ENCODE measurements around the gene KLF16.

DNA sequence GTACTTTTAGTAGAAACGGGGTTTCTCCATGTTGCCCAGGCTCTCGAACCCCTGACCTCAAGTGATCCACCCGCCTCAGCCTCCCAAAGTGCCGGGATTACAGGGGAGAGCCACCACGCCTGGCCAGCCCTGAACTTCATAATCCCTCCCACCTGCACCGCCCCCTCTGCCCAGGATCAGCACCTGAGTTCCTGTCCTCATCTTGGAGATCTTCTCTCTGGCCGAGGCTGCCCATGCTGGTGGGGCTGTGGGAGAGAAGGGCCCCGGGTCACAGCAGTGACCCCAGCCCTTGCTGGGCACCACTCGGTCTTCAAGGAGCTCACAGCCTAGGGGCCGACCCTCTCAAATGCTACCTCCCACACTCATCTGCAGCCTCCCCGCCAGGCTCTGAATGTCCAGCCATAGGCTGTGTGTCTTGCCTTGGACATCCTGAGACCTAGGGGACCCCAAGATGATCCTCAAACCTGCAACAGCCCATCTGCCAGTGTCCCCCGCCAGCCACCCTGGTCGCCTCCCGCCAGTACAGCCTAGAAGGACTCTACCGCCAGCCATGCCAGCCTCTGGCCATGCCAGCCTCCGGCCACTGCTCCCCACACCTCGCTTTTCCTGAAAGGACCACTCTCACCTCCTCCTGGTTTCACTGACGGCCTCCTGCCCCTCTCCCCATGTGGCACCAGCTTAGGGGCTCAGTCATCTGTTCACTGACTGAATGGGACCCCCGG is 52.8 kb downstream of the KLF16 start:
- TF ChIP-seq, protein P1, sequence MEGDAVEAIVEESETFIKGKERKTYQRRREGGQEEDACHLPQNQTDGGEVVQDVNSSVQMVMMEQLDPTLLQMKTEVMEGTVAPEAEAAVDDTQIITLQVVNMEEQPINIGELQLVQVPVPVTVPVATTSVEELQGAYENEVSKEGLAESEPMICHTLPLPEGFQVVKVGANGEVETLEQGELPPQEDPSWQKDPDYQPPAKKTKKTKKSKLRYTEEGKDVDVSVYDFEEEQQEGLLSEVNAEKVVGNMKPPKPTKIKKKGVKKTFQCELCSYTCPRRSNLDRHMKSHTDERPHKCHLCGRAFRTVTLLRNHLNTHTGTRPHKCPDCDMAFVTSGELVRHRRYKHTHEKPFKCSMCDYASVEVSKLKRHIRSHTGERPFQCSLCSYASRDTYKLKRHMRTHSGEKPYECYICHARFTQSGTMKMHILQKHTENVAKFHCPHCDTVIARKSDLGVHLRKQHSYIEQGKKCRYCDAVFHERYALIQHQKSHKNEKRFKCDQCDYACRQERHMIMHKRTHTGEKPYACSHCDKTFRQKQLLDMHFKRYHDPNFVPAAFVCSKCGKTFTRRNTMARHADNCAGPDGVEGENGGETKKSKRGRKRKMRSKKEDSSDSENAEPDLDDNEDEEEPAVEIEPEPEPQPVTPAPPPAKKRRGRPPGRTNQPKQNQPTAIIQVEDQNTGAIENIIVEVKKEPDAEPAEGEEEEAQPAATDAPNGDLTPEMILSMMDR (IDR thresholded peaks at IDR 0.05), result no peak
- no peak for TF ChIP-seq POLR2A (IDR thresholded peaks at IDR 0.05)
